ENCODE results near the gene IBSP. TPM values are rescaled to one million over a fixed set of nuclear protein-coding genes. Genes with fewer than 3 reads are reported as not detected.

Gene IBSP
- total RNA-seq, 1 experiment from 2014 or later = not detected

DNA sequence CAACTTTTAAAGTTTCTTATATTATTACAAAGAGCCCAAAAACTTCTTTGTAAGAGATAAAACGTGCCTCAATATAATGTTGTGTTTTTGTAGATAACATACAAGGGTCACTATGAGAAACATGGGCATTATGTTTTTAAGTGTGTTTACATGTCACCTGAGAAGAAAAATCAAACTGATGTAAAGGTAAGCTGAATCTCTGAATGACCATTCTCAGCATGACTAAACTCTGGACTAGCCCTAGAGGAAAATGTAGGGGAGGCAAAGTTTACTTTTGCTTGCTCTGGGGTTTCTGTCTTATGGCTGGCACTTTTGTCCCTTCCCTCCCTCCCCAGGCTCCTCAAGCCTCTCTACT is 40.2 kb downstream of the IBSP start:
- Histone ChIP-seq H2AK5ac (ENCODE audit: insufficient read length, low read length) (peak overlapping the region; percentile 26), H3T11ph (ENCODE audit: low read length) (no peak overlapping the region), H4K20me1 (ENCODE audit: control insufficient read depth, insufficient read depth, insufficient read length) (no peaks in the 10 kb centered on the region), H3K56ac (ENCODE audit: insufficient read length, low read depth, low read length) (no peak overlapping the region), H3K18ac (ENCODE audit: insufficient read length, low read depth, low read length) (no peak overlapping the region), H3K79me2 (ENCODE audit: insufficient read depth, low read length) (no peaks in the 10 kb centered on the region), H2AFZ (ENCODE audit: low read length) (no peak overlapping the region), H3K23ac (ENCODE audit: insufficient read length, low read depth, low read length) (no peak overlapping the region), H3K4ac (ENCODE audit: low read depth, low read length) (no peak overlapping the region), H2BK5ac (ENCODE audit: insufficient read length, low read length) (no peak overlapping the region), H2BK15ac (ENCODE audit: low read depth, low read length) (no peak overlapping the region), H4K91ac (ENCODE audit: insufficient read length, low read depth, low read length) (no peak overlapping the region), H2BK12ac (ENCODE audit: insufficient read length, low read depth, low read length) (no peak overlapping the region), H3K27me3 (ENCODE audit: insufficient read depth, low read length) (no peaks in the 10 kb centered on the region), H3K4me1 (ENCODE audit: insufficient read depth, low read length) (no peaks in the 10 kb centered on the region), H3K9me3 (ENCODE audit: control insufficient read depth, low read depth, low read length) (no peaks in the 10 kb centered on the region), H3K9ac (ENCODE audit: extremely low read depth, insufficient read length, low read length) (no peak overlapping the region), H2BK120ac (ENCODE audit: low read depth, low read length, poor library complexity, severe bottlenecking) (no peak overlapping the region), H3K14ac (ENCODE audit: insufficient read depth, low read length) (no peak overlapping the region), H2BK20ac (ENCODE audit: low read depth, low read length, poor library complexity, severe bottlenecking) (no peak overlapping the region), H3K23me2 (ENCODE audit: insufficient read length, low read depth, low read length, poor library complexity, severe bottlenecking) (no peaks in the 10 kb centered on the region), H4K5ac (ENCODE audit: insufficient read length, low read depth, low read length) (no peak overlapping the region), H3K4me2 (ENCODE audit: insufficient read depth, insufficient read length, low read length) (no peak overlapping the region), H3K27ac (ENCODE audit: insufficient read length, low read depth, low read length) (no peak overlapping the region), H4K8ac (replicated peaks; ENCODE audit: insufficient read length, low read depth, low read length) (no peak overlapping the region), H3K79me1 (ENCODE audit: insufficient read depth, low read depth, low read length, poor library complexity, severe bottlenecking) (no peaks in the 10 kb centered on the region)
- TF ChIP-seq, protein P1, sequence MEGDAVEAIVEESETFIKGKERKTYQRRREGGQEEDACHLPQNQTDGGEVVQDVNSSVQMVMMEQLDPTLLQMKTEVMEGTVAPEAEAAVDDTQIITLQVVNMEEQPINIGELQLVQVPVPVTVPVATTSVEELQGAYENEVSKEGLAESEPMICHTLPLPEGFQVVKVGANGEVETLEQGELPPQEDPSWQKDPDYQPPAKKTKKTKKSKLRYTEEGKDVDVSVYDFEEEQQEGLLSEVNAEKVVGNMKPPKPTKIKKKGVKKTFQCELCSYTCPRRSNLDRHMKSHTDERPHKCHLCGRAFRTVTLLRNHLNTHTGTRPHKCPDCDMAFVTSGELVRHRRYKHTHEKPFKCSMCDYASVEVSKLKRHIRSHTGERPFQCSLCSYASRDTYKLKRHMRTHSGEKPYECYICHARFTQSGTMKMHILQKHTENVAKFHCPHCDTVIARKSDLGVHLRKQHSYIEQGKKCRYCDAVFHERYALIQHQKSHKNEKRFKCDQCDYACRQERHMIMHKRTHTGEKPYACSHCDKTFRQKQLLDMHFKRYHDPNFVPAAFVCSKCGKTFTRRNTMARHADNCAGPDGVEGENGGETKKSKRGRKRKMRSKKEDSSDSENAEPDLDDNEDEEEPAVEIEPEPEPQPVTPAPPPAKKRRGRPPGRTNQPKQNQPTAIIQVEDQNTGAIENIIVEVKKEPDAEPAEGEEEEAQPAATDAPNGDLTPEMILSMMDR (conservative IDR thresholded peaks at IDR 0.05) = no peak; the same call in 2 of the 3 replicates
- Mint-ChIP-seq H3K9me3 (no peaks in the 10 kb centered on the region), H3K36me3 (ENCODE audit: insufficient read depth in 1 of 3, low read depth in 3 of 3) (peaks cover 0 to 5% (median 0%) of the 10 kb centered on the region in 3 experiments; a peak in 1 of 7 replicates), H3K27ac (no peak overlapping the region), H3K27me3 (ENCODE audit: low read depth) (no peaks in the 10 kb centered on the region), H3K4me1 (peaks cover 21 to 30% of the 10 kb centered on the region in 2 experiments), H3K4me3 (no peak overlapping the region)
- no CpG with 5 or more reads among the region's 1 CpG for WGBS (ENCODE audit: extremely low coverage, insufficient read length, low lambda C conversion rate)
- no peak for DNase-seq

Measured in H9 (cell line).